ENCODE results near the gene MAPK1.
"Not testable (repeated sequence)": the region's sequence is repeated elsewhere in the genome, so short reads cannot be mapped to it uniquely, and the experiment has no call there.

GRCh38 chr22:21724496-21724895 lies 142.9 kb downstream of the MAPK1 start:
- TF ChIP-seq CTCF, POLR2A (IDR thresholded peaks at IDR 0.05): not testable (repeated sequence)
